H9 (cell line): ENCODE results near the gene CDCA3. TPM values are rescaled to one million over a fixed set of nuclear protein-coding genes. Genes with fewer than 3 reads are reported as not detected.

Experiments used
- DNase-seq: peaks from one replicate; pipeline ENCODE4 v3.0.0-alpha.2; 2017
- H2AFZ ChIP-seq: one replicate; pipeline ENCODE4 v1.6.1; 2013; ENCODE audit warnings: mild to moderate bottlenecking, low read length, control low read depth, moderate library complexity
- H2AK5ac ChIP-seq: 2 replicates; pipeline ENCODE4 v1.6.1; 2013; ENCODE audit warnings: low read length, control low read depth, mixed read lengths; ENCODE audit not compliant: insufficient read length
- H2BK120ac ChIP-seq: one replicate; pipeline ENCODE4 v1.6.1; 2013; ENCODE audit warnings: low read depth, mild to moderate bottlenecking, low read length, control low read depth, inconsistent platforms; ENCODE audit not compliant: poor library complexity, severe bottlenecking
- H2BK12ac ChIP-seq: 2 replicates; pipeline ENCODE4 v1.6.1; 2013; ENCODE audit warnings: low read length, control low read depth, mixed read lengths, low read depth; ENCODE audit not compliant: insufficient read length
- H2BK15ac ChIP-seq: 2 replicates; pipeline ENCODE4 v1.6.1; 2013; ENCODE audit warnings: low read depth, low read length, control low read depth
- H2BK20ac ChIP-seq: one replicate; pipeline ENCODE4 v1.6.1; 2013; ENCODE audit warnings: low read depth, mild to moderate bottlenecking, low read length, control low read depth, inconsistent platforms; ENCODE audit not compliant: poor library complexity, severe bottlenecking
- H2BK5ac ChIP-seq: 2 replicates; pipeline ENCODE4 v1.6.1; 2013; ENCODE audit warnings: low read length, control low read depth, mixed read lengths; ENCODE audit not compliant: insufficient read length
- H3K14ac ChIP-seq: 2 replicates; pipeline ENCODE4 v1.6.1; 2013; ENCODE audit warnings: low read length, control low read depth; ENCODE audit not compliant: insufficient read depth
- H3K18ac ChIP-seq: 2 replicates; pipeline ENCODE4 v1.6.1; 2013; ENCODE audit warnings: low read depth, mild to moderate bottlenecking, mixed read lengths, low read length, control low read depth; ENCODE audit not compliant: insufficient read length
- H3K23ac ChIP-seq: 2 replicates; pipeline ENCODE4 v1.6.1; 2013; ENCODE audit warnings: low read length, control low read depth, mixed read lengths, low read depth; ENCODE audit not compliant: insufficient read length
- H3K23me2 ChIP-seq: 2 replicates; pipeline ENCODE4 v1.6.1; 2013; ENCODE audit warnings: low read depth, mild to moderate bottlenecking, mixed read lengths, low read length, control low read depth; ENCODE audit not compliant: insufficient read length, poor library complexity, severe bottlenecking
- H3K27ac ChIP-seq: 2 replicates; pipeline ENCODE4 v1.5.1; 2013; ENCODE audit warnings: low read length, control low read depth, mixed read lengths, low read depth; ENCODE audit not compliant: insufficient read length
- H3K27me3 ChIP-seq: 2 replicates; pipeline ENCODE4 v1.6.1; 2013; ENCODE audit warnings: low read length, control low read depth, inconsistent platforms; ENCODE audit not compliant: insufficient read depth
- H3K4ac ChIP-seq: 2 replicates; pipeline ENCODE4 v1.6.1; 2013; ENCODE audit warnings: low read depth, mild to moderate bottlenecking, control low read depth, inconsistent platforms, low read length, moderate library complexity
- H3K4me1 ChIP-seq: 2 replicates; pipeline ENCODE4 v1.6.1; 2013; ENCODE audit warnings: low read length, control low read depth, inconsistent platforms; ENCODE audit not compliant: insufficient read depth
- H3K4me2 ChIP-seq: 2 replicates; pipeline ENCODE4 v1.6.1; 2013; ENCODE audit warnings: low read length, control low read depth, mixed read lengths; ENCODE audit not compliant: insufficient read length, insufficient read depth
- H3K56ac ChIP-seq: 2 replicates; pipeline ENCODE4 v1.6.1; 2013; ENCODE audit warnings: low read depth, mild to moderate bottlenecking, mixed read lengths, low read length, control low read depth; ENCODE audit not compliant: insufficient read length
- H3K79me1 ChIP-seq: 2 replicates; pipeline ENCODE4 v1.6.1; 2013; ENCODE audit warnings: low read depth, mild to moderate bottlenecking, moderate library complexity, low read length, control low read depth, inconsistent platforms; ENCODE audit not compliant: insufficient read depth, poor library complexity, severe bottlenecking
- H3K79me2 ChIP-seq: 2 replicates; pipeline ENCODE4 v1.6.1; 2013; ENCODE audit warnings: low read length, control low read depth, inconsistent platforms; ENCODE audit not compliant: insufficient read depth
- H3K9ac ChIP-seq: 2 replicates; pipeline ENCODE4 v1.6.1; 2013; ENCODE audit warnings: low read length, control low read depth, mixed read lengths; ENCODE audit not compliant: insufficient read length; ENCODE audit errors: extremely low read depth
- H3K9me3 ChIP-seq: one replicate; pipeline ENCODE4 v1.6.1; 2013; ENCODE audit warnings: low read depth, low read length, inconsistent platforms; ENCODE audit not compliant: control insufficient read depth
- H3T11ph ChIP-seq: one replicate; pipeline ENCODE4 v1.6.1; 2013; ENCODE audit warnings: mild to moderate bottlenecking, low read length, control low read depth, inconsistent platforms
- H4K20me1 ChIP-seq: one replicate; pipeline ENCODE4 v1.6.1; 2013; ENCODE audit not compliant: control insufficient read depth, insufficient read length, insufficient read depth
- H4K5ac ChIP-seq: 2 replicates; pipeline ENCODE4 v1.6.1; 2013; ENCODE audit warnings: low read depth, mild to moderate bottlenecking, mixed read lengths, low read length, control low read depth; ENCODE audit not compliant: insufficient read length
- H4K8ac ChIP-seq: replicated peaks from 2 replicates; pipeline ENCODE4 v1.6.1; 2013; ENCODE audit warnings: low read length, control low read depth, mixed read lengths, low read depth; ENCODE audit not compliant: insufficient read length
- H4K91ac ChIP-seq: 2 replicates; pipeline ENCODE4 v1.6.1; 2013; ENCODE audit warnings: low read depth, mild to moderate bottlenecking, moderate library complexity, mixed read lengths, low read length, control low read depth; ENCODE audit not compliant: insufficient read length
- H3K27ac Mint-ChIP-seq, 3 experiments: 2 replicates in 2 of 3; 3 replicates in 1 of 3; pipeline ENCODE4 v1.8.0; 2020 to 2021; ENCODE audit warnings: mixed read lengths in 3 of 3, mild to moderate bottlenecking in 1 of 3, moderate library complexity in 1 of 3
- H3K27me3 Mint-ChIP-seq: 2 replicates; pipeline ENCODE4 v1.8.0; 2021; ENCODE audit warnings: low read depth, mild to moderate bottlenecking, moderate library complexity, mixed read lengths
- H3K36me3 Mint-ChIP-seq, 3 experiments: 2 replicates in 2 of 3; 3 replicates in 1 of 3; pipeline ENCODE4 v1.8.0; 2020 to 2021; ENCODE audit warnings: low read depth in 3 of 3, mixed read lengths in 3 of 3; ENCODE audit not compliant: insufficient read depth in 1 of 3
- H3K4me1 Mint-ChIP-seq, 2 experiments: 2 replicates each; pipeline ENCODE4 v1.8.0; 2020; ENCODE audit warnings: mixed read lengths in 2 of 2
- H3K4me3 Mint-ChIP-seq, 2 experiments: 2 replicates in 1 of 2; 3 replicates in 1 of 2; pipeline ENCODE4 v1.8.0; 2020 to 2021; ENCODE audit warnings: mild to moderate bottlenecking in 2 of 2, mixed read lengths in 2 of 2, moderate library complexity in 1 of 2
- H3K9me3 Mint-ChIP-seq, 2 experiments: 2 replicates in 1 of 2; 3 replicates in 1 of 2; pipeline ENCODE4 v1.8.0; 2020; ENCODE audit warnings: mild to moderate bottlenecking in 2 of 2, mixed read lengths in 2 of 2, moderate library complexity in 1 of 2
- CTCF ChIP-seq: fragments of 200-600 bp; sonication (generic); conservative IDR thresholded peaks from 3 replicates; pipeline ENCODE4 v1.8.0; 2021; ENCODE audit warnings: antibody characterized with exemption, mild to moderate bottlenecking
- WGBS: extraction: QIAGEN DNeasy Blood & Tissue Kit; methylation state at CpG from one replicate; pipeline ENCODE4 v1.1.7; 2013; ENCODE audit warnings: missing lambda C conversion rate, low lambda C conversion rate, mixed read lengths; ENCODE audit not compliant: insufficient read length; ENCODE audit errors: extremely low coverage; 5-methylcytosine and 5-hydroxymethylcytosine counted together
- total RNA-seq: library from RNA; stranded (reverse); gene quantifications from 2 replicates; pipeline ENCODE4 v1.2.1, GENCODE V29; 2021

CDCA3 gene
- total RNA-seq, 1 experiment from 2014 or later: 45.1 TPM

GRCh38 chr12:6820166-6820565, 30.9 kb downstream of the CDCA3 start:
- H3K4me3 Mint-ChIP-seq: peak overlapping the region in 1 of 2 experiments; percentile 85; a peak in 2 of 5 replicates

More at GRCh38 chr12:6820166-6820565, 30.9 kb downstream of the CDCA3 start:
- TF ChIP-seq CTCF: no peak
- Histone ChIP-seq H2AK5ac (no peak overlapping the region), H2BK5ac (no peak overlapping the region), H3K18ac (no peak overlapping the region), H3K56ac (no peak overlapping the region), H3T11ph (no peak overlapping the region), H3K14ac (no peak overlapping the region), H2AFZ (no peak overlapping the region), H4K91ac (no peak overlapping the region), H2BK12ac (no peak overlapping the region), H4K5ac (no peak overlapping the region), H3K27me3 (peaks cover 4% of the 10 kb centered on the region; the same call in 1 of the 2 replicates), H3K23me2 (peaks cover 8% of the 10 kb centered on the region), H2BK120ac (no peak overlapping the region), H4K8ac (no peak overlapping the region), H3K9ac (no peak overlapping the region), H3K23ac (no peak overlapping the region), H3K79me1 (no peaks in the 10 kb centered on the region), H3K4me2 (no peak overlapping the region), H4K20me1 (peaks cover 2% of the 10 kb centered on the region), H3K79me2 (no peaks in the 10 kb centered on the region), H3K27ac (no peak overlapping the region), H3K4me1 (peaks cover 7% of the 10 kb centered on the region; the same call in 1 of the 2 replicates), H2BK20ac (no peak overlapping the region), H2BK15ac (no peak overlapping the region), H3K4ac (no peak overlapping the region), H3K9me3 (no peaks in the 10 kb centered on the region)
- Mint-ChIP-seq H3K36me3 (peaks cover 8 to 12% (median 10%) of the 10 kb centered on the region in 3 experiments; a peak in 6 of 7 replicates), H3K9me3 (peaks cover 0 to 2% of the 10 kb centered on the region in 2 experiments; a peak in 1 of 5 replicates), H3K4me1 (peaks cover 59 to 62% of the 10 kb centered on the region in 2 experiments), H3K27ac (no peak overlapping the region; a peak in 1 of 7 replicates), H3K27me3 (peaks cover 66% of the 10 kb centered on the region)
- no peak for DNase-seq
- WGBS: no CpG with 5 or more reads among the region's 5 CpGs
